ENCODE measurements around the gene PLEKHA7.

Gene PLEKHA7

GRCh38 chr11:16862726-16863125, 151.5 kb downstream of the PLEKHA7 start:
- H3K9me3 Mint-ChIP-seq: peaks cover 8% of the 10 kb centered on the region
- no peak for DNase-seq
- H3K4me1 Mint-ChIP-seq (ENCODE audit: low read depth): peaks cover 35% of the 10 kb centered on the region
- H3K36me3 Mint-ChIP-seq (ENCODE audit: low read depth): peaks cover 10% of the 10 kb centered on the region
- no peak overlapping the region for H3K27ac Mint-ChIP-seq
- H3K4me3 Mint-ChIP-seq: no peak overlapping the region
- peaks cover 3% of the 10 kb centered on the region for H3K27me3 Mint-ChIP-seq

GRCh38 chr11:16861862-16862261, 152.4 kb downstream of the PLEKHA7 start:
- Mint-ChIP-seq H3K36me3 (ENCODE audit: low read depth) (peaks cover 10% of the 10 kb centered on the region), H3K4me1 (ENCODE audit: low read depth) (peaks cover 32% of the 10 kb centered on the region), H3K27me3 (peaks cover 3% of the 10 kb centered on the region), H3K9me3 (peaks cover 8% of the 10 kb centered on the region), H3K4me3 (no peak overlapping the region), H3K27ac (no peak overlapping the region)
- DNase-seq: no peak

DNA sequence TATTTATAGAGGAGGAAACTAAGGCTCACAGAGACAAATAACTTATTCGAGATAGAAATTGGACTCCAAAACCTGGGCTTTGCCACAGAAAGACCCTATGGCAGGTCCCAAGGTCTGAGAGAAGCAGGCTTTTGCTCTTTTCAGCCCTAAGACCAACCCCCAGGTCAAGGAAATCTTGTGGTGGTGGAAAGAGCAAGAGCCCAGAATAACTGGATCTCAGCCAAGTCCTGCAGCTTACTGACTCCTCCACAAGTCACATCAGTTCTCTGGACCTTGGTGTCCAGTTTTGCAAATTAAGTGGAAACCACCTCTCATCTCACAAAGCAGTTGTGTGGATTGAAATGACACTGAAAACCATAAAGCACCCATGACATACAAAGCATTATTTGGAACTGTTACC, 153.6 kb downstream of the PLEKHA7 start:
- H3K4me1 Mint-ChIP-seq (ENCODE audit: low read depth): peaks cover 28% of the 10 kb centered on the region
- no peak for DNase-seq

GRCh38 chr11:16859651-16860050, 154.6 kb downstream of the PLEKHA7 start:
- no peak overlapping the region for H3K4me3 Mint-ChIP-seq
- peaks cover 3% of the 10 kb centered on the region for H3K27me3 Mint-ChIP-seq
- peaks cover 4% of the 10 kb centered on the region for H3K36me3 Mint-ChIP-seq (ENCODE audit: low read depth)
- no peak for DNase-seq
- H3K27ac Mint-ChIP-seq: no peak overlapping the region
- peaks cover 22% of the 10 kb centered on the region for H3K4me1 Mint-ChIP-seq (ENCODE audit: low read depth)
- H3K9me3 Mint-ChIP-seq: peaks cover 2% of the 10 kb centered on the region

More for the DNA sequence above, 153.6 kb downstream of the PLEKHA7 start:
- peaks cover 8% of the 10 kb centered on the region for H3K9me3 Mint-ChIP-seq
- no peak overlapping the region for H3K4me3 Mint-ChIP-seq
- no peak overlapping the region for H3K27ac Mint-ChIP-seq
- peaks cover 7% of the 10 kb centered on the region for H3K36me3 Mint-ChIP-seq (ENCODE audit: low read depth)
- peaks cover 3% of the 10 kb centered on the region for H3K27me3 Mint-ChIP-seq

GRCh38 chr11:16857186-16857585, 157.0 kb downstream of the PLEKHA7 start:
- H3K9me3 Mint-ChIP-seq: no peaks in the 10 kb centered on the region
- no peak overlapping the region for H3K27ac Mint-ChIP-seq
- peaks cover 2% of the 10 kb centered on the region for H3K27me3 Mint-ChIP-seq
- peaks cover 3% of the 10 kb centered on the region for H3K4me1 Mint-ChIP-seq (ENCODE audit: low read depth)
- DNase-seq: no peak
- no peak overlapping the region for H3K4me3 Mint-ChIP-seq
- H3K36me3 Mint-ChIP-seq (ENCODE audit: low read depth): peaks cover 2% of the 10 kb centered on the region

DNA sequence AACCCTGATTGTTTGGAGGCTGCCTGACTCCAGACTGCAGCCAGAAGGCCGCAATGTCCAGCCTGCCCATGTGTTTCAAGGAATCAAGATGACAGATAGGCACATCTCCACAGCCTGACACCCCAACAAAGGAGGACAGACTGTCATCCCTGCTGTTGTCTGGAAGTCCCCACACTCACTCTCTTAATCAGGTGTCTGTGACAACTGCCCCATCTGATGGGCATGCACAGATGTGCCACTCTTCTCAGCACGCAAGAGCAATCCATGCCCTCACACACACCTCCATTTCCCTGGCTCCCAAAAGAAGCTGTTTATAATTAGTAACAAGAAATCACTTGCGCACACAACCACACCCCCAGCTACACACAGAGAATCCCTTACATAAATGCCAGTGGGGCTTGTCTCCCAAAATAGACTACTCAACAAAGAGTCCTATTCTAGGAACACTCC, 158.2 kb downstream of the PLEKHA7 start:
- Mint-ChIP-seq H3K4me3 (no peak overlapping the region), H3K9me3 (no peaks in the 10 kb centered on the region), H3K36me3 (ENCODE audit: low read depth) (peaks cover 2% of the 10 kb centered on the region), H3K27me3 (no peaks in the 10 kb centered on the region), H3K27ac (no peak overlapping the region), H3K4me1 (ENCODE audit: low read depth) (no peaks in the 10 kb centered on the region)
- DNase-seq: no peak

- no peaks in the 10 kb centered on the region for H3K9me3 Mint-ChIP-seq
- no peaks in the 10 kb centered on the region for H3K4me1 Mint-ChIP-seq (ENCODE audit: low read depth)
- H3K36me3 Mint-ChIP-seq (ENCODE audit: low read depth): peaks cover 2% of the 10 kb centered on the region
- no peak overlapping the region for H3K4me3 Mint-ChIP-seq
- DNase-seq: no peak
- no peaks in the 10 kb centered on the region for H3K27me3 Mint-ChIP-seq
- no peak overlapping the region for H3K27ac Mint-ChIP-seq
These were observed 159.2 kb downstream of the PLEKHA7 start for GRCh38 chr11:16854979-16855378.

DNA sequence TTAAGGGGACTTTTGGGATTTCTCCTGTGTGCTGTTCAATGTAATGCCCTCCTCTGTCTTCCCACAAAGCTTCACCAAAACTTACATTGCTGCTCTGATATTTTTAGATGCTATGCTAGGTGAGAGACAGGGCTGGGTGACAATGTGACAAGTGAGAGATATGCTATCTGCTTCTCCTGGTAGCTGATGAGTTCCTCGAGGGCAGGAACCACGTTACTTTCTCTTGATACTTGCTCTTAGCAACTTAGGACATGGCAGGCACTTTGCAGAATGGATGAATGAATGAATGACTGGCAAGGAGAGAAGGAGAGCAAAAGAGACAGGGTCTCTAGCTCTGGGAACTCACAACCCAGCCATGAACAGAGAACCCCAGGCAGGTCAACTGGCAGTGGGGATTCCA, 160.4 kb downstream of the PLEKHA7 start:
- DNase-seq: no peak
- Mint-ChIP-seq H3K4me3 (no peak overlapping the region), H3K9me3 (no peaks in the 10 kb centered on the region), H3K27ac (no peak overlapping the region), H3K27me3 (no peaks in the 10 kb centered on the region), H3K4me1 (ENCODE audit: low read depth) (no peaks in the 10 kb centered on the region), H3K36me3 (ENCODE audit: low read depth) (peaks cover 2% of the 10 kb centered on the region)

DNA sequence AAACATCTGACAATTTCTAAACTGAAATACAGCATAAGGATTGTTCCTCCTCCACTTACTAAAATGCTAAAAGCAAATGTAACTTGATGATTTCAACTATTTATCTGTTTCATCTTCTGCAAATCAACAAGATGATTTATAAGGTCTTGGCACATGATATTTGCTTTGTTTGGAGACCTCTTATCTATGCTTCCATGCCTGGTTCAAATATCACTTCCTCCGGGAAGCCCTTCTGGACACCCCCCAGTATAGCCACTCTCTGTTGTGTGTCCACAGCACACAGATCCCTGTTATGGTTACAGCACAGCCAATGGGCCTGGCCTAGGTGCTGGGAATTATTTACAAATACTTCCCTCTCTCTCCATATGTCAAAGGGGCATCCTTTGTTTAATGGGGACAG, 160.9 kb downstream of the PLEKHA7 start:
- no peak for DNase-seq
- no peaks in the 10 kb centered on the region for H3K27me3 Mint-ChIP-seq
- no peaks in the 10 kb centered on the region for H3K9me3 Mint-ChIP-seq
- no peak overlapping the region for H3K4me3 Mint-ChIP-seq
- peaks cover 2% of the 10 kb centered on the region for H3K36me3 Mint-ChIP-seq (ENCODE audit: low read depth)
- H3K4me1 Mint-ChIP-seq (ENCODE audit: low read depth): no peaks in the 10 kb centered on the region
- H3K27ac Mint-ChIP-seq: no peak overlapping the region

DNA sequence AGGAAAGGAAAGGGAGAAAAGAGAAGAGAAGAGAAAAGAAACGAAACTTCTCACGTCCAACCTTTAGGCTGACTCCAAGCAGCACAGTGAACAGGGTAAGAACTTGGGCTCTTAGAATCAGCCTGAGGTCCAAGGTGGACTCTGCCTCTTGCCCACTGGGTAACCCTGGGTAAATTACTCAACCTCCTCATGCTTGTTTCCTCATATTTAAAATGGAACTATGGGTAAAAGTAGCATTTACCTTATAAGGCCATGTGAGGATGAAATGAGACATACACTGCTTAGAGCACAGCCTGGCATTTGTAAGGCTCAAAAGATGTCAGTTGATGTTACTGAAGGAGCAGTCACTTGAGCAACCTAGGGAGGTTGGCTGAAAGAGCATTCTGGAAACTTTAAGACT, 167.9 kb downstream of the PLEKHA7 start:
- no peak overlapping the region for H3K4me3 Mint-ChIP-seq
- H3K27ac Mint-ChIP-seq: no peak overlapping the region
- no peaks in the 10 kb centered on the region for H3K27me3 Mint-ChIP-seq
- DNase-seq: no peak
- no peaks in the 10 kb centered on the region for H3K9me3 Mint-ChIP-seq
- H3K4me1 Mint-ChIP-seq (ENCODE audit: low read depth): no peaks in the 10 kb centered on the region
- peaks cover 2% of the 10 kb centered on the region for H3K36me3 Mint-ChIP-seq (ENCODE audit: low read depth)

DNA sequence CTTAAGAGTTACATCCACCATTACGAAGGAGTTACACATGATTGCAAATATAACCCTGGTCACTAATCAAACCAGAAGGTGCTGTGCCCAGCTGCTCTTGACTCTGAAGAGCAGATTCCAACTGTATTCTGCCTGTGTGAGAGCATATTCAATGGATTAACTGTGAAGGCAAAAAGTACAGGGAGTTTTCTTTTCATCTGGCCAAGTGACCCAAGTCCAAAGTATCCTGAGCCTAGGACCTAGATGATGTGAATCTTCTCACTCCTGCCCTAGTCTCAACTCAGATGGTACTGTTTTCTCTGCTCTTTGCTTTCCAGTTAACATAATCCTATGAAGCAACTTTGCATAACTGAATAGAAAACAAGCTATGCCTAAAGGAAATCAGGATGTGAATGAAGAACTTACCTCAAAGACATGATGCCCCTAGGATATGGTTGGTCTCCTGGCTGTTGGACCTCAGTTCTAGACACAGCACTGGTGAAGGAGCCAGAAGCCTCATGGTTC, 169.9 kb downstream of the PLEKHA7 start:
- H3K27me3 Mint-ChIP-seq: no peaks in the 10 kb centered on the region
- H3K36me3 Mint-ChIP-seq (ENCODE audit: low read depth): peaks cover 2% of the 10 kb centered on the region
- no peaks in the 10 kb centered on the region for H3K9me3 Mint-ChIP-seq
- no peaks in the 10 kb centered on the region for H3K4me1 Mint-ChIP-seq (ENCODE audit: low read depth)
- no peak for DNase-seq
- no peak overlapping the region for H3K4me3 Mint-ChIP-seq
- H3K27ac Mint-ChIP-seq: no peak overlapping the region

DNA sequence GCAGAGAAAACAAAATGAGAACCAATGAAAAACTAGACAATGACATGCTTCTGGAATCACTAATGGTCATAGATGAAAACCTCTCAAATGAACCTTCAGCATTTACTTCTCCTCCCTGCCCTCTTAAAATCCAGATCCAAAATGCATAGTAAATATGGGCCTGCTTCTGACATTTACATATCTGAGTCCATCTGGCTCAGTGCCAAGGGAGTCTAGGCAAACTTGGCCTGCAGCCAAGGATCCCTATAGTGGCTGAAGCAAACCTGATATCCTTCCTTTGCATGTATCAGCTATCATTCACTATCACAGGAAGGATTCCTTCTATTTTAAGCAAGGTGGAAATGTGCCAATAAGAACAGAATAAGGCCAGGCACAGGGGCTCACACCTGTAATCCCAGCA, 170.9 kb downstream of the PLEKHA7 start:
- no peak overlapping the region for H3K4me3 Mint-ChIP-seq
- H3K27me3 Mint-ChIP-seq: no peaks in the 10 kb centered on the region
- H3K27ac Mint-ChIP-seq: no peak overlapping the region
- H3K36me3 Mint-ChIP-seq (ENCODE audit: low read depth): peaks cover 2% of the 10 kb centered on the region
- H3K4me1 Mint-ChIP-seq (ENCODE audit: low read depth): no peaks in the 10 kb centered on the region
- no peaks in the 10 kb centered on the region for H3K9me3 Mint-ChIP-seq
- DNase-seq: no peak

- Mint-ChIP-seq H3K4me3 (no peak overlapping the region), H3K27me3 (no peaks in the 10 kb centered on the region), H3K4me1 (ENCODE audit: low read depth) (no peaks in the 10 kb centered on the region), H3K9me3 (no peaks in the 10 kb centered on the region), H3K27ac (no peak overlapping the region), H3K36me3 (ENCODE audit: low read depth) (peaks cover 2% of the 10 kb centered on the region)
- DNase-seq: no peak
These were observed 172.2 kb downstream of the PLEKHA7 start for GRCh38 chr11:16841984-16842383.

GRCh38 chr11:16841481-16841880, 172.7 kb downstream of the PLEKHA7 start:
- no peaks in the 10 kb centered on the region for H3K36me3 Mint-ChIP-seq (ENCODE audit: low read depth)
- no peaks in the 10 kb centered on the region for H3K4me1 Mint-ChIP-seq (ENCODE audit: low read depth)
- no peaks in the 10 kb centered on the region for H3K27me3 Mint-ChIP-seq
- no peak for DNase-seq
- H3K4me3 Mint-ChIP-seq: no peak overlapping the region
- no peak overlapping the region for H3K27ac Mint-ChIP-seq
- H3K9me3 Mint-ChIP-seq: no peaks in the 10 kb centered on the region

DNA sequence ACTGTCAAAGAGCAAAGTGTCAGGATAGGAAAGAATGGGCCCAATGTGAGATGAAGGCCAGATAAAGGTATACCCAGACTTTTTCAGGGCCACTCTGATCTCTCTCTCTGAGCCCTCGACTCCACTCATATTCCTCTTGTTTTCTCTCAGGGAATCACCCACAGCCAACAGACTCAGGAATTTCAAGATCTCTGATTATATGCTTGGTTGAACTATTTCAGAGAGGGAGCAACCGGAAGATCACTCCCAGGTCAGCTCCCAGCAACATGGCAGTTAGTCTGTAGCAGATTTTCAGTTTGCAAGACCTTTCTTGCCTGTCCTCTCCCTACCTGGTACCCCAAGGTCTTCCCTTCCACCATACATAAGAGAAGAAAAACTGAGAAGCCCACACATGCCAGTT, 173.3 kb downstream of the PLEKHA7 start:
- no peaks in the 10 kb centered on the region for H3K4me1 Mint-ChIP-seq (ENCODE audit: low read depth)
- no peaks in the 10 kb centered on the region for H3K27me3 Mint-ChIP-seq

DNA sequence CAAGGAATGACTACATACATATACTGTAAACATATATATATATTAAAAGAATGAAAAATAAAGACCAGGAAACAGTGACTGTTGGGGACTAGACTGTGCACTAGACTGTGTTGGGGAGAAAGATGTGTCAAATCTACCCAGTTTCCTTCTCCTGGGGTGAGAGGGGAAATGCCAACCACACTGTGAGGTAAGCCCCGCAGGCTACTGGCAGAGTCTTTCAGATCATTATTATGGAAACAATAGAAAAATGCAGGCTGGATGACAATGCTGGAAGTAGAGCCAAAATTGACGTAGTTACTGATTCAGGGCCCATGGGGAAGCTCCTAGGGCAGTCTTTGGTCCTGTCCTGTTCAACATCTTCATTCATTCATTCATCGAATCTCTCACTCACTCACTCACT, 174.4 kb downstream of the PLEKHA7 start:
- Mint-ChIP-seq H3K36me3 (ENCODE audit: low read depth) (no peaks in the 10 kb centered on the region), H3K9me3 (no peaks in the 10 kb centered on the region), H3K27ac (no peak overlapping the region), H3K4me3 (no peak overlapping the region), H3K4me1 (ENCODE audit: low read depth) (no peaks in the 10 kb centered on the region), H3K27me3 (no peaks in the 10 kb centered on the region)
- DNase-seq: no peak

More for the DNA sequence above, 173.3 kb downstream of the PLEKHA7 start:
- H3K36me3 Mint-ChIP-seq (ENCODE audit: low read depth): no peaks in the 10 kb centered on the region
- no peak overlapping the region for H3K4me3 Mint-ChIP-seq
- no peak for DNase-seq
- H3K9me3 Mint-ChIP-seq: no peaks in the 10 kb centered on the region
- no peak overlapping the region for H3K27ac Mint-ChIP-seq
